Nasal cavity respiratory epithelium epithelial cell of viscerocranial mucosa (primary cell): ENCODE data around the gene NRG3. TPM values are rescaled to one million over a fixed set of nuclear protein-coding genes. Genes with fewer than 3 reads are reported as not detected.

ENCODE experiments used
- total RNA-seq: library from RNA; depleted of rRNA; stranded (reverse); fragments of >200 nt; gene quantifications from 2 replicates; pipeline ENCODE4 v1.2.3, GENCODE V29; 2014

The NRG3 gene
- total RNA-seq: not detected in 2 replicates

DNA sequence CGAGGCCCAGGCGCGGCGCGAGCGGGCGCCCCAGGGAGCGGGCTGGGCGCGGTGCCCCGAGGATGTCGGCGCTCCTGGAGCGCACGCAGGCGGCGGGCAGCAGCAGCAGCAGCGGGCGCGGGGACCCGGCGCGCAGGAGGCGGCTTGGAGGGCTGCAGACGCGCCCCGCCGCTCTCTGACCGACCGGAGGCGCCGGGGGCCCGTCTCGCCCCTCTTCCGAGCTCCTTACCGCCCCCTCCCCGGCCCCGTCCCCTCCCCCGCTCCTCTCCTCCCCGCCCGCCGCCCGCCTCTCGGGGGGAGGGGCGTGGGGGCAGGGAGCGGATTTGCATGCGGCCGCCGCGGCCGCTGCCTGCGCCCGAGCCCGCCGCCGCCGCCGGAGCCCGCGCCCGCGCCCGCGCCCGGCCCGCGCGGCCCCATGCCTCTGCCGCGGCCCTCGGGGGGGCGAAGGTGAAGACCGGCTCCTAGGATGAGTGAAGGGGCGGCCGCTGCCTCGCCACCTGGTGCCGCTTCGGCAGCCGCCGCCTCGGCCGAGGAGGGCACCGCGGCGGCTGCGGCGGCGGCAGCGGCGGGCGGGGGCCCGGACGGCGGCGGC lies at the start of gene NRG3:
Gene NRG3 (plus strand): TSS at position 320 of the 592 bp plus-strand sequence.

